Breast epithelium (tissue), 4 donors: Measurements from ENCODE around the gene CERS5. TPM values are rescaled to one million over a fixed set of nuclear protein-coding genes. Genes with fewer than 3 reads are reported as not detected.

Source experiments
- DNase-seq, 2 donors: peaks; one replicate each; pipeline ENCODE4 v3.0.0-alpha.2; 2019; ENCODE audit warnings: low spot score in 2 of 2
- H3K27ac ChIP-seq, 2 donors: fragments of 200-600 bp; sonication (generic) in 1 of 2; one replicate each; pipeline ENCODE4 v1.5.1; 2016 to 2019; ENCODE audit warnings: mild to moderate bottlenecking in 1 of 2
- H3K27me3 ChIP-seq, 2 donors: fragments of 200-600 bp; sonication (generic) in 1 of 2; one replicate each; pipeline versions ENCODE4 v1.5.1 to v1.6.0; 2017 to 2019; ENCODE audit warnings: control low read depth in 1 of 2, mild to moderate bottlenecking in 1 of 2
- H3K36me3 ChIP-seq: fragments of 200-600 bp; one replicate; pipeline ENCODE4 v1.5.1; 2019
- H3K4me1 ChIP-seq, 2 donors: fragments of 200-600 bp; sonication (generic); one replicate each; pipeline ENCODE4 v1.5.1; 2016 to 2019; ENCODE audit warnings: control low read depth in 1 of 2
- H3K4me3 ChIP-seq, 3 donors: fragments of 200-600 bp; sonication (generic); 1 replicate in 2 of 3; 2 replicates in 1 of 3; pipeline ENCODE4 v1.5.1; 2016 to 2019; ENCODE audit warnings: mild to moderate bottlenecking in 3 of 3, moderate library complexity in 2 of 3
- H3K9me3 ChIP-seq, 2 donors: fragments of 200-600 bp; sonication (generic) in 1 of 2; one replicate each; pipeline ENCODE4 v1.5.1; 2016 to 2019; ENCODE audit warnings: control low read depth in 1 of 2
- POLR2A ChIP-seq: fragments of 450-650 bp; IDR thresholded peaks from one replicate; pipeline ENCODE4 v1.6.1; 2016; ENCODE audit warnings: antibody characterized with exemption, mild to moderate bottlenecking, moderate library complexity
- POLR2AphosphoS5 ChIP-seq, 3 donors: sonication (generic); formaldehyde crosslinking; IDR thresholded peaks; one replicate each; pipeline ENCODE4 v1.6.1; 2017; ENCODE audit warnings: antibody characterized with exemption in 3 of 3
- intact Hi-C: fragments of 100-400 bp; cut with DNase I; formaldehyde crosslinking; loops from one replicate; pipeline ENCODE4 v1.15.1; 2023; ENCODE audit warnings: low total_unique reads
- total RNA-seq, 3 donors: library from RNA; depleted of rRNA; stranded (reverse); fragments of >200 nt; gene quantifications; one replicate each; pipeline ENCODE4 v1.1.0, GENCODE V29; 2016
- TF ChIP-seq, protein P1 (sequence below), 3 donors: fragments of 450-650 bp; IDR thresholded peaks; one replicate each; pipeline ENCODE4 v1.5.1; 2016 to 2017; ENCODE audit warnings: antibody characterized with exemption in 3 of 3, mild to moderate bottlenecking in 3 of 3, moderate library complexity in 3 of 3

CERS5 gene
- total RNA-seq, 3 donors from 2014 or later, result 25.0 to 40.1 (median 32.4) TPM

DNA sequence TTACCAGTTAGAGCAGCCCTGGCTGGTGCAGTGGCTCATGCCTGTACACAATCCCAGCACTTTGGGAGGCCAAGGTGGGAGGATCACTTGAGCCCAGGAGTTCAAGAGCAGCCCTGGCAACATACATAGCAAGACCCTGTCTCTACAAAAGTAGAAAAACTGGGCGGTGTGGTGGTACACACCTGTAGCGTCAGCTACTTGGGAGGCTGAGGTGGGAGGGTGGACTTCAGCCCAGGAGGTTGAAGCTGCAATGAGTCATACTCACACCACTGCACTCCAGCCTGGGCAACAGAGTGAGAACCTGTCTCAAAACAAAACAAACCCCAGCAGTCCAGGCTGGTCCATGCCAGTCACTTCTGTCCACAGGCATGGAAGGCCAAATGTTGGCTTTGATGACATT lies 47.8 kb downstream of the CERS5 start:
- H3K27ac ChIP-seq, result no peak overlapping the region
- H3K4me1 ChIP-seq, result no peaks in the 10 kb centered on the region
- TF ChIP-seq POLR2AphosphoS5 (IDR thresholded peaks at IDR 0.05) (no peak), POLR2A (no peak)
- TF ChIP-seq, protein P1, sequence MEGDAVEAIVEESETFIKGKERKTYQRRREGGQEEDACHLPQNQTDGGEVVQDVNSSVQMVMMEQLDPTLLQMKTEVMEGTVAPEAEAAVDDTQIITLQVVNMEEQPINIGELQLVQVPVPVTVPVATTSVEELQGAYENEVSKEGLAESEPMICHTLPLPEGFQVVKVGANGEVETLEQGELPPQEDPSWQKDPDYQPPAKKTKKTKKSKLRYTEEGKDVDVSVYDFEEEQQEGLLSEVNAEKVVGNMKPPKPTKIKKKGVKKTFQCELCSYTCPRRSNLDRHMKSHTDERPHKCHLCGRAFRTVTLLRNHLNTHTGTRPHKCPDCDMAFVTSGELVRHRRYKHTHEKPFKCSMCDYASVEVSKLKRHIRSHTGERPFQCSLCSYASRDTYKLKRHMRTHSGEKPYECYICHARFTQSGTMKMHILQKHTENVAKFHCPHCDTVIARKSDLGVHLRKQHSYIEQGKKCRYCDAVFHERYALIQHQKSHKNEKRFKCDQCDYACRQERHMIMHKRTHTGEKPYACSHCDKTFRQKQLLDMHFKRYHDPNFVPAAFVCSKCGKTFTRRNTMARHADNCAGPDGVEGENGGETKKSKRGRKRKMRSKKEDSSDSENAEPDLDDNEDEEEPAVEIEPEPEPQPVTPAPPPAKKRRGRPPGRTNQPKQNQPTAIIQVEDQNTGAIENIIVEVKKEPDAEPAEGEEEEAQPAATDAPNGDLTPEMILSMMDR (IDR thresholded peaks at IDR 0.05), result no peak
- DNase-seq, result peak in 1 of 2 donors; percentile 17
- intact Hi-C loops, result loop anchor here (5.0 kb wide), 1 partner anchor 43 kb away; no protein-coding TSS in a partner anchor
- H3K27me3 ChIP-seq, result no peaks in the 10 kb centered on the region
- no peaks in the 10 kb centered on the region for H3K9me3 ChIP-seq
- no peak overlapping the region for H3K4me3 ChIP-seq
- H3K36me3 ChIP-seq, result no peaks in the 10 kb centered on the region

DNA sequence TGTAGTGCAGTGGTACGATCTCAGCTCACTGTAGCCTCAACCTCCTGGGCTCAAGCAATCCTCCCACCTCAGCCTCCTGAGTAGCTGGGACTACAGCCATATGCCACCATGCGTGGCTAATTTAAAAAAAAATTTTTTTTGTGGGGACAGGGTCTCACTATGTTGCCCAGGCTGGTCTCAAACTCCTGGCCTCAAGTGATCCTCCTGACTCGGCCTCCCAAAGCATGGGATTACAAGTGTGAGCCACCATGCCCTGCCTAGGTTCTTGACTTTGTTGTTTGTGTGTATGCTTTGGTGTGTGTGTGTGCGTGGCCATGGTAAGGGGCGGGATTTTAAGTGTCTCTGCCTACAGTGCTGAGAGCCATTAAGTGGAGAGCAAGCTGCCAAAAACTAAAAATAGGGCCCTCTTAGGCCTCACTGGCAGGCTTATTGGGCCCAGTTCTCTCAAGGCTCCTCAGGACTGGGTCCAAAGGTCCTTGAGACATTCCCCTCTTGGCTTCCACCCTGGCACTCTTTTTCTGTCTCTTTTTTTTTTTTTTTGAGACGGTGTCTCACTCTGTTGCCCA lies 50.0 kb downstream of the CERS5 start:
- peak in 1 of 2 donors; percentile 2 for DNase-seq
- intact Hi-C loops, result loop anchor here (5.0 kb wide), 1 partner anchor 45 kb away; no protein-coding TSS in a partner anchor
- TF ChIP-seq POLR2A (no peak), POLR2AphosphoS5 (IDR thresholded peaks at IDR 0.05) (no peak)
- TF ChIP-seq, protein P1 (IDR thresholded peaks at IDR 0.05), result no peak
- Histone ChIP-seq H3K27ac (no peak overlapping the region), H3K4me1 (no peaks in the 10 kb centered on the region), H3K9me3 (no peaks in the 10 kb centered on the region), H3K36me3 (no peaks in the 10 kb centered on the region), H3K27me3 (no peaks in the 10 kb centered on the region), H3K4me3 (no peak overlapping the region)

DNA sequence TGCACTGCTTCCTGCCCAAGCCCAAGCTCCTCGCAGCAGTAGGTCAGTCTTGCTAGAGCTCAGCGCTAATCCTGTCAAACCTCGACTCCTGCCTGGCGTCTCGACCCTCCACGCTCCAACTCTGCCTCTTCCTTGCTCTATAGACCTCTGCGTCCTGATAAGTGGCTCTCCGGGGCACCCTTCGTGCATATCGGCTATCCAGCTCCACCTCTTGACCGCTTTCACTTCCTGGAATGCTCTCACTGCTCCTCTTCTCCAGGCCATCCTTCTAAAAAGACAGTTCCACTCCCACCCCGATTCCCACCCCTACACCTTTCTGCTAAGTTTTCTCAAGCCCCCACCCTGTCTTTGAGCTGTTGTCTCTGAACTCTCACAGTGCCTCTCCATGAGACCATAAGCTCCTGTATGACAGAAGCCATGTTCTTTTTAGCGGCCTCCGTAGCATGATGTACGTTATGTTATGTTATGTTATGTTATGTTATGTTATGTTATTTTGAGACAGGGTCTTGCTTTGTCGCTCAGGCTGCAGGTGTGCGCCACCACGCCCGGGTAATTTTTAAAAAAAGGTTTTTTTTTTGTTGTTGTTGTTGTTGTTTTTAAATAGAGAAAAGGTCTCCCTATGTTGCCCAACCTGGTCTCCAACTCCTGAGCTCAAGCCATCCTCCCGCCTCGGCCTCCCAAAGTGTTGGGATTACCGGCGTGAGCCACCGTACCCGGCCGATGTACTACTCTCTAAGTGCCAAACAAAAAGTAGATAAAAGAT lies 54.5 kb downstream of the CERS5 start:
- TF ChIP-seq POLR2A, result no peak
- TF ChIP-seq, protein P1 (IDR thresholded peaks at IDR 0.05), result no peak
- TF ChIP-seq POLR2AphosphoS5 (IDR thresholded peaks at IDR 0.05), result no peak
- no peaks in the 10 kb centered on the region for H3K36me3 ChIP-seq
- intact Hi-C loops, result no loop called here
- peak overlapping the region; percentile 89 to 96 (median 91) for H3K4me3 ChIP-seq
- no peaks in the 10 kb centered on the region for H3K27me3 ChIP-seq
- no peaks in the 10 kb centered on the region for H3K9me3 ChIP-seq
- DNase-seq, result peak in 1 of 2 donors; percentile 45
- H3K4me1 ChIP-seq, result peaks cover 7 to 12% of the 10 kb centered on the region in 2 donors
- peak overlapping the region; percentile 96 to 99 for H3K27ac ChIP-seq

DNA sequence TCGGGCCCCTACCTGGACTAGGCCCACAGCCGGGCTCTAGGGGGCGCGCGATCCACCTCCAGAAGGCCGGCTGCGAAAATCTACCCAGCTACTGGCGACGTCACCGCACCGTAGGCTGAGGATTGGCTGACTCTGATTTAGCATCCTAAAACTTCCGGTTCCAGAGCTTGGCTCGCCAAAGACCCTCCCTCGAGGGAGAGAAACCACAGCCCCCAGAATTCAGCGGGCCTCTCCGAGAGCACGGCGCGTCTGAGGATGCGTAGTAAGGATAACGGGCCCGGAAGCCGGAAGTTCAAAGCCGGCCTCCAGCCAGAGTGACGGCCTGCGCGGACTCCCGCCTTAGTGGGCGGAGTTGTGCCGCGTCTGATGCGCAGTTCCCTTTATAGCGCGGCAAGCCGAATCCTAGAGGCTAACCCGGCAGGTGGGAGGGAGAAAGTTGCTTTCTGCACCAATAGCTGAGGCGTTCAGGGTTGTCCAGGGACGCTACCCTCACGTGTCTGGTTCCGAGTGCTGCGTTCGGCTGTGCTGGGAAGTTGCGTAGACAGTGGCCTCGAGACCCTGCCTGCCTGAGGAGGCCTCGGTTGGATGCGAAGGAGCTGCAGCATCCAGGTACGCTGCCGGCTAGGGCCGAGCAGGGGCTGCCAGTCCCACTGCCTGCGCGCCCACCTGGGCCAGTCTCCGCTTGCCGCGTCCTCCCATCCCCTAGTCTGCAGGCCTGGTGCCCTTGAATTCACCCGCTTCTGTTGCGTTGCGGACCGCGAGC lies 55.3 kb downstream of the CERS5 start, which contains the start of gene COX14:
Gene COX14, plus strand, starts transcription at position 544 of the 763 bp plus-strand sequence. CDS start 7,808 bp downstream, outside the sequence.
- DNase-seq, result peak; percentile 99
- no peaks in the 10 kb centered on the region for H3K36me3 ChIP-seq
- intact Hi-C loops, result no loop called here
- H3K4me3 ChIP-seq, result peak within 1 kb of the TSS; percentile 89 to 96 (median 91)
- no peaks in the 10 kb centered on the region for H3K9me3 ChIP-seq
- H3K4me1 ChIP-seq, result peaks cover 7 to 12% of the 10 kb centered on the region in 2 donors
- peak within 1 kb of the TSS; percentile 96 to 99 for H3K27ac ChIP-seq
- TF ChIP-seq, protein P1 (IDR thresholded peaks at IDR 0.05), result peak in 2 of 3 donors; percentile 85 to 89
- TF ChIP-seq POLR2A (peak; percentile 91), POLR2AphosphoS5 (IDR thresholded peaks at IDR 0.05) (peak; percentile 95 to 98 (median 96))
- no peaks in the 10 kb centered on the region for H3K27me3 ChIP-seq
